Endothelial cell of umbilical vein (primary cell): ENCODE results near the gene ERGIC1. TPM values are rescaled to one million over a fixed set of nuclear protein-coding genes. Genes with fewer than 3 reads are reported as not detected.

ENCODE experiments used
- BruUV-seq: library from RNA; stranded (reverse); fragments of 400-500 nt; replicated peaks from 2 replicates; lab custom pipeline; 2021; lab: Mats Ljungman, UMichigan
- CTCF ChIA-PET: fragments of 300-600, 350-600 bp; sonication (Branson Sonifier 250); formaldehyde crosslinking; loops from one replicate; lab custom pipeline; 2021; ENCODE audit warnings: antibody characterized with exemption, inconsistent platforms; lab: Charles Lee
- POLR2A ChIA-PET: fragments of 300-600, 350-600 bp; sonication (Branson Sonifier 250); formaldehyde crosslinking; loops from one replicate; lab custom pipeline; 2021; ENCODE audit warnings: antibody characterized with exemption, inconsistent platforms; lab: Charles Lee
- DNase-seq: peaks from one replicate; pipeline ENCODE4 v3.0.0-alpha.2; 2011; ENCODE audit warnings: low read depth, low spot score
- FAIRE-seq: peaks from 2 replicates; lab custom pipeline; 2011; peaks lifted over from hg19 to GRCh38; lab: Jason Lieb, UNC
- H2AFZ ChIP-seq: 2 replicates; pipeline ENCODE4 v1.6.0; 2012; ENCODE audit warnings: low read depth, low read length, control low read depth, inconsistent platforms
- H3K27ac ChIP-seq: 2 replicates; pipeline ENCODE4 v1.5.1; 2011; ENCODE audit warnings: low read depth, mild to moderate bottlenecking, control low read depth, low read length, moderate library complexity; ENCODE audit not compliant: insufficient read depth
- H3K27me3 ChIP-seq, 2 experiments: 2 replicates each; pipeline versions ENCODE4 v1.6.0 to v1.6.1; 2011; ENCODE audit warnings: low read length in 2 of 2, mixed read lengths in 1 of 2; ENCODE audit not compliant: control insufficient read depth in 2 of 2, insufficient read depth in 2 of 2
- H3K36me3 ChIP-seq, 2 experiments: 2 replicates in 1 of 2; 3 replicates in 1 of 2; pipeline ENCODE4 v1.5.1; 2011; ENCODE audit warnings: low read length in 2 of 2, mild to moderate bottlenecking in 1 of 2, moderate library complexity in 1 of 2; ENCODE audit not compliant: control insufficient read depth in 2 of 2, insufficient read depth in 2 of 2; ENCODE audit errors: extremely low read depth in 1 of 2
- H3K4me1 ChIP-seq: 3 replicates; pipeline ENCODE4 v1.5.1; 2011; ENCODE audit warnings: mild to moderate bottlenecking, low read length; ENCODE audit not compliant: control insufficient read depth, insufficient read depth; ENCODE audit errors: extremely low read depth
- H3K4me2 ChIP-seq: 2 replicates; pipeline ENCODE4 v1.6.1; 2011; ENCODE audit warnings: low read length, control low read depth, mixed read lengths; ENCODE audit not compliant: insufficient read depth
- H3K4me3 ChIP-seq, 3 experiments: fragments of 200-600 bp in 1 of 3; sonication (generic), shearing (Covaris generic) in 1 of 3; replicated peaks in 1 of 3; 2 replicates each; pipeline ENCODE4 v1.5.1; 2011 to 2016; ENCODE audit warnings: control low read depth in 3 of 3, low read length in 3 of 3, mild to moderate bottlenecking in 2 of 3, inconsistent platforms in 1 of 3, low read depth in 1 of 3, moderate library complexity in 1 of 3; ENCODE audit not compliant: insufficient read depth in 1 of 3
- H3K79me2 ChIP-seq: 2 replicates; pipeline ENCODE4 v1.6.0; 2012; ENCODE audit warnings: low read length, inconsistent platforms; ENCODE audit not compliant: control insufficient read depth, insufficient read depth
- H3K9ac ChIP-seq: replicated peaks from 2 replicates; pipeline ENCODE3; 2011; ENCODE audit warnings: low read length, control low read depth; ENCODE audit not compliant: insufficient read depth; ENCODE audit errors: extremely low read depth
- H3K9me1 ChIP-seq: replicated peaks from 3 replicates; pipeline ENCODE4 v1.6.0; 2011; ENCODE audit warnings: mild to moderate bottlenecking, low read length; ENCODE audit not compliant: control insufficient read depth, insufficient read depth; ENCODE audit errors: extremely low read depth
- H3K9me3 ChIP-seq: replicated peaks from 2 replicates; pipeline ENCODE4 v1.5.1; 2012; ENCODE audit warnings: low read length, inconsistent platforms; ENCODE audit not compliant: control insufficient read depth, insufficient read depth
- H4K20me1 ChIP-seq: replicated peaks from 2 replicates; pipeline ENCODE3; 2011; ENCODE audit warnings: mild to moderate bottlenecking, low read length; ENCODE audit not compliant: control insufficient read depth, insufficient read depth; ENCODE audit errors: extremely low read depth
- CTCF ChIP-seq, 2 donors: IDR thresholded peaks; 1 replicate in 1 of 2; 2 replicates in 1 of 2; pipeline ENCODE4 v1.5.1; 2011; ENCODE audit warnings: low read length in 2 of 2, mild to moderate bottlenecking in 2 of 2, moderate library complexity in 2 of 2, control low read depth in 1 of 2, inconsistent platforms in 1 of 2, low read depth in 1 of 2; ENCODE audit not compliant: insufficient read depth in 1 of 2; ENCODE audit errors: extremely low read depth in 1 of 2
- EZH2 ChIP-seq: IDR thresholded peaks from 2 replicates; pipeline ENCODE4 v1.6.1; 2012; ENCODE audit warnings: borderline replicate concordance, low read depth, mild to moderate bottlenecking, moderate library complexity, low read length, inconsistent platforms; ENCODE audit not compliant: severe bottlenecking
- FOS ChIP-seq: IDR thresholded peaks from 2 replicates; pipeline ENCODE4 v1.6.1; 2011; ENCODE audit warnings: mild to moderate bottlenecking, low read length, moderate library complexity, borderline replicate concordance; ENCODE audit not compliant: insufficient read depth
- GATA2 ChIP-seq: IDR thresholded peaks from 2 replicates; pipeline ENCODE4 v1.7.0; 2011; ENCODE audit warnings: low read depth, mild to moderate bottlenecking, moderate library complexity, mixed read lengths, low read length; ENCODE audit not compliant: insufficient read length, insufficient read depth
- JUN ChIP-seq: IDR thresholded peaks from 2 replicates; pipeline ENCODE4 v1.6.1; 2011; ENCODE audit warnings: borderline replicate concordance, low read depth; ENCODE audit not compliant: insufficient read length, insufficient read depth
- MAX ChIP-seq: IDR thresholded peaks from 2 replicates; pipeline ENCODE4 v1.6.1; 2011; ENCODE audit not compliant: insufficient read depth, insufficient read length
- MYC ChIP-seq: IDR thresholded peaks from one replicate; pipeline ENCODE4 v1.6.1; 2011; ENCODE audit warnings: mild to moderate bottlenecking, low read depth, low read length
- POLR2A ChIP-seq: IDR thresholded peaks from 2 replicates; pipeline ENCODE4 v1.6.1; 2012; ENCODE audit warnings: low read depth, mild to moderate bottlenecking, control low read depth, low read length
- POLR2AphosphoS5 ChIP-seq: IDR thresholded peaks from 2 replicates; pipeline ENCODE4 v1.6.1; 2012; ENCODE audit warnings: low read depth, mild to moderate bottlenecking, control low read depth, low read length, moderate library complexity; ENCODE audit not compliant: insufficient read depth
- dilution Hi-C: fragments of 300-500 bp; cut with MboI; formaldehyde crosslinking; loops from one replicate; pipeline ENCODE4 v1.15.0; 2019; ENCODE audit warnings: low sequenced_read_pairs; ENCODE audit not compliant: extremely low pct_ligation_motif_present
- intact Hi-C: fragments of 100-400 bp; cut with micrococcal nuclease; formaldehyde crosslinking; loops from one replicate; pipeline ENCODE4 v1.10.0; 2022
- polyA plus RNA-seq, 4 experiments: library from polyadenylated mRNA; depleted of rRNA in 3 of 4; stranded (reverse) in 3 of 4; unstranded in 1 of 4; fragments of >200 nt; gene quantifications; 2 replicates each; pipeline versions ENCODE4 v1.2.1 to v1.2.3, GENCODE V29; 2011 to 2012; ENCODE audit warnings: missing spikeins in 1 of 4
- total RNA-seq: library from RNA; stranded (reverse); gene quantifications from 2 replicates; pipeline ENCODE4 v1.2.3, GENCODE V29; 2021

The ERGIC1 gene
- total and polyA plus RNA-seq, 2 donors (not counting 3 experiments of a cell fraction or from before 2014, with no cell fraction given): 105 to 109 TPM

GRCh38 chr5:172901788-172902496 lies 67.9 kb downstream of the ERGIC1 start:
- BruUV-seq: no TSS peak
- intact Hi-C loops: loop anchor here (1.0 to 2.0 kb wide), 2 partner anchors 43 to 131 kb away; partner anchors contain the start of gene DUSP1
- H3K4me1 ChIP-seq: peaks cover 50% of the 10 kb centered on the region

More at GRCh38 chr5:172901788-172902496, 67.9 kb downstream of the ERGIC1 start:
- Histone ChIP-seq H2AFZ (no peak overlapping the region), H3K4me2 (no peak overlapping the region), H3K9me1 (no peaks in the 10 kb centered on the region), H3K4me3 (no peak overlapping the region), H3K9ac (no peak overlapping the region), H3K9me3 (no peaks in the 10 kb centered on the region), H3K27ac (peak overlapping the region; percentile 72), H3K79me2 (no peaks in the 10 kb centered on the region), H4K20me1 (no peaks in the 10 kb centered on the region), H3K36me3 (peaks cover 0 to 2% of the 10 kb centered on the region in 2 experiments), H3K27me3 (no peaks in the 10 kb centered on the region)
- FAIRE-seq: no peak
- ChIA-PET POLR2A (no interaction called here), CTCF (interaction anchor here (1.4 kb wide), 1 partner anchor 129 kb away, joined by 4 read pairs; no protein-coding TSS in a partner anchor)
- TF ChIP-seq CTCF (IDR thresholded peaks at IDR 0.05; ENCODE audit: extremely low read depth in 1 of 2, insufficient read depth in 1 of 2, low read depth in 1 of 2, low read length in 2 of 2) (no peak), POLR2AphosphoS5 (no peak), FOS (no peak), EZH2 (no peak), MAX (no peak), POLR2A (no peak), GATA2 (no peak), MYC (no peak), JUN (no peak)
- DNase-seq: no peak
- dilution Hi-C loops: no loop called here
